ENCODE results near the gene PALLD.

GRCh38 chr4:168887809-168888208, 391.0 kb downstream of the PALLD start:
- TF ChIP-seq MAX (IDR thresholded peaks at IDR 0.05; ENCODE audit: low read depth, low read length) (no peak), CTCF (IDR thresholded peaks at IDR 0.05; ENCODE audit: low read depth, low read length) (no peak)
